Common myeloid progenitor, CD34-positive (primary cell): Measurements from ENCODE around the gene VARS1.
"Not testable (repeated sequence)": the region's sequence is repeated elsewhere in the genome, so short reads cannot be mapped to it uniquely, and the experiment has no call there.

Source experiments
- CTCF ChIA-PET: fragments of 350-600 bp; sonication (Branson Sonifier 250); formaldehyde crosslinking; loops from one replicate; lab custom pipeline; 2021; ENCODE audit warnings: antibody characterized with exemption; lab: Charles Lee
- POLR2A ChIA-PET: fragments of 350-600 bp; sonication (Branson Sonifier 250); formaldehyde crosslinking; loops from one replicate; lab custom pipeline; 2021; ENCODE audit warnings: antibody characterized with exemption; lab: Charles Lee
- DNase-seq, 3 donors: peaks; one replicate each; pipeline versions ENCODE4 v3.0.0 to v3.0.0-alpha.2; 2013
- H3K27ac ChIP-seq, 2 experiments: 1 replicate in 1 of 2; 2 replicates in 1 of 2; pipeline ENCODE4 v1.7.0; 2013; ENCODE audit warnings: inconsistent platforms in 2 of 2, low read length in 2 of 2, mild to moderate bottlenecking in 2 of 2, low read depth in 1 of 2, moderate library complexity in 1 of 2; ENCODE audit not compliant: severe bottlenecking in 2 of 2, insufficient read depth in 1 of 2, poor library complexity in 1 of 2
- H3K27me3 ChIP-seq, 5 experiments: replicated peaks in 2 of 5; 1 replicate in 3 of 5; 2 replicates in 2 of 5; pipeline versions ENCODE4 v1.6.1 to v1.7.0; 2013; ENCODE audit warnings: low read length in 4 of 5, mild to moderate bottlenecking in 2 of 5, moderate library complexity in 2 of 5, inconsistent platforms in 1 of 5; ENCODE audit not compliant: insufficient read depth in 5 of 5, control insufficient read depth in 4 of 5
- H3K36me3 ChIP-seq, 4 experiments: 1 replicate in 2 of 4; 2 replicates in 2 of 4; pipeline versions ENCODE4 v1.6.1 to v1.7.0; 2013; ENCODE audit warnings: low read length in 3 of 4, control low read depth in 1 of 4, mild to moderate bottlenecking in 1 of 4; ENCODE audit not compliant: control insufficient read depth in 4 of 4, insufficient read depth in 4 of 4
- H3K4me1 ChIP-seq, 4 experiments: 1 replicate in 3 of 4; 2 replicates in 1 of 4; pipeline versions ENCODE4 v1.6.1 to v1.7.1; 2013; ENCODE audit warnings: low read length in 3 of 4, mild to moderate bottlenecking in 3 of 4, control low read depth in 1 of 4, inconsistent platforms in 1 of 4, moderate library complexity in 1 of 4; ENCODE audit not compliant: control insufficient read depth in 4 of 4, insufficient read depth in 4 of 4; ENCODE audit errors: control extremely low read depth in 1 of 4
- H3K4me3 ChIP-seq, 7 experiments: 1 replicate in 4 of 7; 2 replicates in 3 of 7; pipeline versions ENCODE4 v1.5.1 to v1.7.0; 2013; ENCODE audit warnings: mild to moderate bottlenecking in 7 of 7, low read length in 6 of 7, moderate library complexity in 6 of 7, inconsistent platforms in 2 of 7, low read depth in 2 of 7, control low read depth in 1 of 7; ENCODE audit not compliant: insufficient read depth in 4 of 7, control insufficient read depth in 1 of 7; ENCODE audit errors: extremely low read depth in 1 of 7
- H3K9me3 ChIP-seq, 5 experiments: 1 replicate in 4 of 5; 2 replicates in 1 of 5; pipeline versions ENCODE4 v1.6.1 to v1.7.1; 2013; ENCODE audit warnings: low read length in 4 of 5, mild to moderate bottlenecking in 2 of 5, inconsistent platforms in 1 of 5, low read depth in 1 of 5, moderate library complexity in 1 of 5; ENCODE audit not compliant: control insufficient read depth in 4 of 5, insufficient read depth in 2 of 5; ENCODE audit errors: control extremely low read depth in 1 of 5
- WGBS: methylation state at CpG from one replicate; pipeline ENCODE4 v1.1.5; 2013; ENCODE audit not compliant: insufficient coverage; 5-methylcytosine and 5-hydroxymethylcytosine counted together

The VARS1 gene

GRCh38 chr6:31830886-31831335, 35.4 kb upstream of the VARS1 start:
- H3K4me1 ChIP-seq = peaks cover 28 to 50% (median 41%) of the 10 kb centered on the region in 4 experiments
- peak overlapping the region in 6 of 7 experiments; percentile 68 to 86 (median 80) for H3K4me3 ChIP-seq
- WGBS = no CpG with 5 or more reads among the region's 6 CpGs
- POLR2A ChIA-PET = interaction anchor here (0.6 to 3.3 kb wide), 6 partner anchors 40 to 362 kb away, joined by 4 to 12 read pairs (median 6); partner anchors contain the start of genes DDAH2 and MPIG6B
- H3K27ac ChIP-seq = peak overlapping the region; percentile 6 to 89
- no peak for DNase-seq
- CTCF ChIA-PET = interaction anchor here (0.6 to 2.9 kb wide), 27 partner anchors 12 to 282 kb away, joined by 3 to 13 read pairs (median 4); partner anchors contain the start of genes ABHD16A, CLIC1, DDAH2 and VARS1
- no peaks in the 10 kb centered on the region for H3K27me3 ChIP-seq
- no peaks in the 10 kb centered on the region for H3K9me3 ChIP-seq
- H3K36me3 ChIP-seq = peaks cover 0 to 1% (median 0%) of the 10 kb centered on the region in 4 experiments

GRCh38 chr6:31829633-31830283, 34.2 kb upstream of the VARS1 start:
- peaks cover 28 to 57% (median 40%) of the 10 kb centered on the region in 4 experiments for H3K4me1 ChIP-seq
- POLR2A ChIA-PET = interaction anchor here (1.0 to 3.3 kb wide), 5 partner anchors 92 to 127 kb away, joined by 3 to 12 read pairs (median 4); partner anchors contain the start of genes ABHD16A and DDAH2
- no peaks in the 10 kb centered on the region for H3K27me3 ChIP-seq
- peak overlapping the region; percentile 74 to 89 for H3K27ac ChIP-seq
- no peaks in the 10 kb centered on the region for H3K9me3 ChIP-seq
- H3K36me3 ChIP-seq = no peaks in the 10 kb centered on the region
- peak; percentile 61 to 80 (median 78) for DNase-seq
- CTCF ChIA-PET = interaction anchor here (1.0 to 2.1 kb wide), 17 partner anchors 11 to 281 kb away, joined by 3 to 11 read pairs (median 4); partner anchors contain the start of genes LSM2 and VARS1
- peak overlapping the region; percentile 26 to 86 (median 77) for H3K4me3 ChIP-seq
- WGBS = 4% methylated on average over 5 of the region's 15 CpGs

GRCh38 chr6:31827286-31828079, 31.9 kb upstream of the VARS1 start, which contains the start of gene HSPA1B:
HSPA1B (plus strand) TSS chr6:31827738; CDS start chr6:31827951, 213 bp downstream.
- H3K4me1 ChIP-seq = peaks cover 19 to 58% (median 42%) of the 10 kb centered on the region in 4 experiments
- H3K27me3 ChIP-seq = no peaks in the 10 kb centered on the region
- H3K36me3 ChIP-seq = no peaks in the 10 kb centered on the region
- 0% methylated on average over 38 of the region's 56 CpGs for WGBS
- DNase-seq = peak; percentile 100
- CTCF ChIA-PET = interaction anchor here (0.7 to 2.2 kb wide), 8 partner anchors 13 to 276 kb away, joined by 3 to 10 read pairs (median 5); partner anchors contain the start of genes CLIC1, DDAH2 and LSM2
- peak within 1 kb of the TSS; percentile 72 to 94 (median 83) for H3K4me3 ChIP-seq
- H3K27ac ChIP-seq = peak within 1 kb of the TSS; percentile 88 to 96
- no peaks in the 10 kb centered on the region for H3K9me3 ChIP-seq
- POLR2A ChIA-PET = interaction anchor here (0.6 to 1.6 kb wide), 17 partner anchors 10 to 281 kb away, joined by 3 to 9 read pairs (median 5); partner anchors contain the start of genes ATP6V1G2, DDAH2, GPANK1 and HSPA1A

- ChIA-PET CTCF (interaction anchor here (0.8 to 2.2 kb wide), 10 partner anchors 12 to 276 kb away, joined by 3 to 10 read pairs (median 4); partner anchors contain the start of genes CLIC1, DDAH2, LSM2 and VARS1), POLR2A (interaction anchor here (0.6 to 1.6 kb wide), 18 partner anchors 11 to 281 kb away, joined by 3 to 9 read pairs (median 5); partner anchors contain the start of genes ATP6V1G2, DDAH2, GPANK1 and HSPA1A)
- peaks cover 19 to 62% (median 45%) of the 10 kb centered on the region in 4 experiments for H3K4me1 ChIP-seq
- no peaks in the 10 kb centered on the region for H3K36me3 ChIP-seq
- WGBS = 0% methylated on average over 7 of the region's 13 CpGs
- H3K27me3 ChIP-seq = no peaks in the 10 kb centered on the region
- peak overlapping the region; percentile 88 to 96 for H3K27ac ChIP-seq
- no peaks in the 10 kb centered on the region for H3K9me3 ChIP-seq
- H3K4me3 ChIP-seq = peak overlapping the region; percentile 6 to 94 (median 80)
- DNase-seq = no peak
These were observed 31.3 kb upstream of the VARS1 start for GRCh38 chr6:31826793-31827285.

GRCh38 chr6:31825553-31825952, 30.0 kb upstream of the VARS1 start:
- Histone ChIP-seq H3K9me3 (no peaks in the 10 kb centered on the region), H3K36me3 (no peaks in the 10 kb centered on the region), H3K27me3 (no peaks in the 10 kb centered on the region), H3K4me1 (peaks cover 17 to 62% (median 43%) of the 10 kb centered on the region in 4 experiments), H3K27ac (peak overlapping the region in 1 of 2 experiments; percentile 96), H3K4me3 (no peak overlapping the region)
- ChIA-PET CTCF (interaction anchor here (1.9 kb wide), 1 partner anchor 10 kb away, joined by 5 read pairs; the partner anchor contains the start of genes HSPA1A and HSPA1L), POLR2A (no interaction called here)
- no peak for DNase-seq
- WGBS = no CpG with 5 or more reads among the region's 4 CpGs

- Histone ChIP-seq H3K4me1 (peaks cover 23 to 60% (median 49%) of the 10 kb centered on the region in 4 experiments), H3K27ac (peak overlapping the region in 1 of 2 experiments; percentile 94), H3K4me3 (peak overlapping the region in 4 of 7 experiments; percentile 19 to 41 (median 36))
- ChIA-PET CTCF (interaction anchor here (0.6 to 1.9 kb wide), 5 partner anchors 17 to 94 kb away, joined by 3 to 7 read pairs (median 4); partner anchors contain the start of gene LSM2), POLR2A (interaction anchor here (0.9 kb wide), 1 partner anchor 113 kb away, joined by 4 read pairs; no protein-coding TSS in a partner anchor)
- H3K27me3 ChIP-seq, H3K36me3 ChIP-seq, H3K9me3 ChIP-seq: not testable (repeated sequence)
- 100% methylated on average over 1 of the region's 9 CpGs for WGBS
- peak in 1 of 3 donors; percentile 31 for DNase-seq
These were observed 28.1 kb upstream of the VARS1 start for GRCh38 chr6:31823592-31824196.
